LNCaP clone FGC (cell line): ENCODE measurements around the gene RIOX2.

Source experiments
- DNase-seq: peaks from one replicate; pipeline ENCODE4 v3.0.0-alpha.2; 2011; ENCODE audit warnings: low read depth
- H3K4me3 ChIP-seq: 2 replicates; pipeline ENCODE4 v1.5.1; 2011; ENCODE audit warnings: mild to moderate bottlenecking, low read depth, low read length, control low read depth
- TF ChIP-seq, protein P1 (sequence below): IDR thresholded peaks from 2 replicates; pipeline ENCODE4 v1.5.1; 2012; ENCODE audit warnings: mild to moderate bottlenecking; ENCODE audit not compliant: control insufficient read depth, insufficient read depth; ENCODE audit errors: extremely low read depth

The RIOX2 gene

DNA sequence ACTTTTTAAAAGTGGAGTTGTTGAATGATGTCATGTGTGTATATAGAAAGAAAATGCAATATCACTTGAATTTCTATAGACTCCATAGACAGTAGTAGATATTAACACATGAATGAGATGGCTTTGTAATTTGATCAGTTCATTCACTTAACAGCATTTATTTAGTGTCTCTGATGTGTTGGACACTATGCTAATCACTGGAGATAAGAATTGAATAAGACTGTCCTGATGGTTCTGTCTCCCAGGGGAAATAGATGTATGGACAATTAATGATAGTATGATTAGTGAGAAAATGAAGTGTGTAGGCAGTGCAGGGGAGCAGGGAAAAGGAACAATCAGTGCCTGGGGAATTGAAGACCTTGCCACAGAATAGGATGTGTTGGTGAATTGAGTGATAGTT is 72.9 kb downstream of the RIOX2 start:
- no peak overlapping the region for H3K4me3 ChIP-seq
- TF ChIP-seq, protein P1, sequence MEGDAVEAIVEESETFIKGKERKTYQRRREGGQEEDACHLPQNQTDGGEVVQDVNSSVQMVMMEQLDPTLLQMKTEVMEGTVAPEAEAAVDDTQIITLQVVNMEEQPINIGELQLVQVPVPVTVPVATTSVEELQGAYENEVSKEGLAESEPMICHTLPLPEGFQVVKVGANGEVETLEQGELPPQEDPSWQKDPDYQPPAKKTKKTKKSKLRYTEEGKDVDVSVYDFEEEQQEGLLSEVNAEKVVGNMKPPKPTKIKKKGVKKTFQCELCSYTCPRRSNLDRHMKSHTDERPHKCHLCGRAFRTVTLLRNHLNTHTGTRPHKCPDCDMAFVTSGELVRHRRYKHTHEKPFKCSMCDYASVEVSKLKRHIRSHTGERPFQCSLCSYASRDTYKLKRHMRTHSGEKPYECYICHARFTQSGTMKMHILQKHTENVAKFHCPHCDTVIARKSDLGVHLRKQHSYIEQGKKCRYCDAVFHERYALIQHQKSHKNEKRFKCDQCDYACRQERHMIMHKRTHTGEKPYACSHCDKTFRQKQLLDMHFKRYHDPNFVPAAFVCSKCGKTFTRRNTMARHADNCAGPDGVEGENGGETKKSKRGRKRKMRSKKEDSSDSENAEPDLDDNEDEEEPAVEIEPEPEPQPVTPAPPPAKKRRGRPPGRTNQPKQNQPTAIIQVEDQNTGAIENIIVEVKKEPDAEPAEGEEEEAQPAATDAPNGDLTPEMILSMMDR = no peak
- no peak for DNase-seq

DNA sequence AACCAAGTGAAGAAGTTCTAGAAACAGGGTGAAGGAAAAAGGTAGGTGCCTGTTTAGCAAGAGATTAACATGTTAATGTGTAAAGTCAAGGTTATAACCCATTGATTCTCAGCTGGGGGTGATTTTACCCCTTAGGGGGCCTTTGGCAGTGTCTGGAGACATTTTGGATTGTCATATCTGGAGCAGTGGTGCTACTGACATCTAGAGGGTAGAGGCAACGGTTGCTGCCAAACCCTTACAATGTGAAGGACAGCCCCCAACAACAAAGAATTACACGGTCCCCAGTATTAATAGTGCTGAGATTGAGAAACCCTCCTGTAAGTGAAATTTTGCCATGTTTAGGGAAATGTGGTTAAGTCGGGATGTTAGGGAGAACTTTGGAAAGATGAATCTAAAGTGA is 75.7 kb downstream of the RIOX2 start:
- TF ChIP-seq, protein P1 = no peak
- no peak overlapping the region for H3K4me3 ChIP-seq
- DNase-seq = no peak

- H3K4me3 ChIP-seq = no peak overlapping the region
- no peak for DNase-seq
- TF ChIP-seq, protein P1 = no peak
These were observed 76.1 kb downstream of the RIOX2 start for GRCh38 chr3:97896129-97896528.

DNA sequence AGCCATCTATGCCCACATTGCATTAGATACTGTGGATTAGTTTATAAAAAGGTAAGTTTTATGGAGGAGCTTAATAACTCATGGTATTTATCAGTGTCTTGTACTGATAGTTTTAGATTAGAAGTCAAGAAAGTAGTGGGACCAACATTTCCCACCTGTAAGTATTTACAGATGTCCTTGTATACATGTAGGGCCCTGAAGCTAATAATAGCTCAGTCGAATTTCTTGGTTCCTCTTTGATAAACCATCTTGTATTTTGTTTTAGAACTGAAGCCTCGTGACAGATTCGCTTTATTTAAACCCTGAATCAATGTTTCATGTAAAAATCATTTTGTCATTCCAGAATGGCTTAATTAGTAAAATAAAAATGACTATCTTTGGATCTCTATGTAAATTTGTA is 77.0 kb downstream of the RIOX2 start:
- DNase-seq = no peak
- TF ChIP-seq, protein P1 = no peak
- no peak overlapping the region for H3K4me3 ChIP-seq

- TF ChIP-seq, protein P1 = no peak
- no peak overlapping the region for H3K4me3 ChIP-seq
- no peak for DNase-seq
These were observed 79.4 kb downstream of the RIOX2 start for GRCh38 chr3:97892852-97893251.
